ENCODE results near the gene FHAD1. TPM values are rescaled to one million over a fixed set of nuclear protein-coding genes. Genes with fewer than 3 reads are reported as not detected.

The FHAD1 gene
- total RNA-seq, 1 experiment from 2014 or later = 3.5 TPM

- H3K79me2 ChIP-seq (ENCODE audit: insufficient read depth, low read length) = no peaks in the 10 kb centered on the region
- no peaks in the 10 kb centered on the region for H3K9me2 ChIP-seq (ENCODE audit: insufficient read depth)
- DNase-seq (ENCODE audit: low read depth, low spot score) (no peak), ATAC-seq (no peak)
- no peak overlapping the region for H3K27ac ChIP-seq (ENCODE audit: low read depth, low read length)
- no peaks in the 10 kb centered on the region for H3K36me3 ChIP-seq (ENCODE audit: control insufficient read depth in 1 of 2, insufficient read depth in 2 of 2, low read length in 2 of 2)
- intact Hi-C loops (cut with micrococcal nuclease) = no loop called here
- no peak overlapping the region for H3K4me3 ChIP-seq (replicated peaks in 1 of 2; ENCODE audit: low read depth in 1 of 2, low read length in 2 of 2)
- H3K4me2 ChIP-seq (ENCODE audit: low read length) = no peak overlapping the region
- TF ChIP-seq SIN3A (IDR thresholded peaks at IDR 0.05; ENCODE audit: low read depth) (no peak), CTCF (IDR thresholded peaks at IDR 0.05 in 2 of 3, conservative IDR thresholded peaks at IDR 0.05 in 1 of 3; ENCODE audit: borderline replicate concordance in 1 of 3, insufficient read depth in 1 of 3, low read depth in 2 of 3, low read length in 2 of 3) (no peak), MAX (IDR thresholded peaks at IDR 0.05) (no peak), ELF1 (IDR thresholded peaks at IDR 0.05; ENCODE audit: borderline replicate concordance, low read depth) (no peak), EGR1 (IDR thresholded peaks at IDR 0.05; ENCODE audit: low read depth) (no peak), EZH2 (IDR thresholded peaks at IDR 0.05) (no peak), ATF3 (IDR thresholded peaks at IDR 0.05) (no peak), ZFX (IDR thresholded peaks at IDR 0.05) (no peak), TCF7L2 (IDR thresholded peaks at IDR 0.05; ENCODE audit: borderline replicate concordance, extremely low read depth, insufficient read depth, insufficient read length) (no peak), SRF (IDR thresholded peaks at IDR 0.05; ENCODE audit: low read depth) (no peak), ZBTB33 (IDR thresholded peaks at IDR 0.05; ENCODE audit: extremely low read depth, insufficient replicate concordance, low read length) (no peak), CBX3 (IDR thresholded peaks at IDR 0.05; ENCODE audit: low read depth) (no peak), CEBPB (IDR thresholded peaks at IDR 0.05; ENCODE audit: low read depth) (no peak), REST (IDR thresholded peaks at IDR 0.05; ENCODE audit: low read depth) (no peak), ZNF274 (IDR thresholded peaks at IDR 0.05; ENCODE audit: low read depth, low read length) (no peak)
- ChIA-PET CTCF (no interaction called here), POLR2A (no interaction called here), RAD21 (ENCODE audit: low non-redundant PET in 1 of 2, low total read pairs in 2 of 2, uncharacterized antibody in 2 of 2, unreplicated experiment in 2 of 2) (no interaction called here)
- peaks cover 0 to 23% of the 10 kb centered on the region in 2 experiments; a peak in 2 of 4 replicates for H3K4me1 ChIP-seq (ENCODE audit: control insufficient read depth in 1 of 2, insufficient read depth in 2 of 2, low read length in 2 of 2)
- no peaks in the 10 kb centered on the region for H3K27me3 ChIP-seq (ENCODE audit: insufficient read depth, low read length)
- no peaks in the 10 kb centered on the region for H3K9me3 ChIP-seq (ENCODE audit: control insufficient read depth in 1 of 2, insufficient read depth in 1 of 2, low read depth in 1 of 2, low read length in 2 of 2)
- H3K9ac ChIP-seq (ENCODE audit: low read length) = no peak overlapping the region
- no TSS peak for BruUV-seq (replicated peaks)
- no peaks in the 10 kb centered on the region for H4K20me1 ChIP-seq (ENCODE audit: insufficient read depth)
- no peak overlapping the region for H2AFZ ChIP-seq (ENCODE audit: low read depth, low read length, poor library complexity, severe bottlenecking)
Measured at GRCh38 chr1:15435239-15436077, 188.4 kb downstream of the FHAD1 start.

All from HCT116 (cell line).